GM21360 (cell line): ENCODE measurements around the gene GRIK3.
"Not testable (repeated sequence)": the region's sequence is repeated elsewhere in the genome, so short reads cannot be mapped to it uniquely, and the experiment has no call there.

ENCODE experiments used
- ATAC-seq: cut with Tn5 transposase; IDR thresholded peaks from one replicate; pipeline ENCODE4 v1.9.1; 2021; ENCODE audit warnings: mild to moderate bottlenecking, moderate library complexity; ENCODE audit not compliant: unreplicated experiment

The GRIK3 gene

DNA sequence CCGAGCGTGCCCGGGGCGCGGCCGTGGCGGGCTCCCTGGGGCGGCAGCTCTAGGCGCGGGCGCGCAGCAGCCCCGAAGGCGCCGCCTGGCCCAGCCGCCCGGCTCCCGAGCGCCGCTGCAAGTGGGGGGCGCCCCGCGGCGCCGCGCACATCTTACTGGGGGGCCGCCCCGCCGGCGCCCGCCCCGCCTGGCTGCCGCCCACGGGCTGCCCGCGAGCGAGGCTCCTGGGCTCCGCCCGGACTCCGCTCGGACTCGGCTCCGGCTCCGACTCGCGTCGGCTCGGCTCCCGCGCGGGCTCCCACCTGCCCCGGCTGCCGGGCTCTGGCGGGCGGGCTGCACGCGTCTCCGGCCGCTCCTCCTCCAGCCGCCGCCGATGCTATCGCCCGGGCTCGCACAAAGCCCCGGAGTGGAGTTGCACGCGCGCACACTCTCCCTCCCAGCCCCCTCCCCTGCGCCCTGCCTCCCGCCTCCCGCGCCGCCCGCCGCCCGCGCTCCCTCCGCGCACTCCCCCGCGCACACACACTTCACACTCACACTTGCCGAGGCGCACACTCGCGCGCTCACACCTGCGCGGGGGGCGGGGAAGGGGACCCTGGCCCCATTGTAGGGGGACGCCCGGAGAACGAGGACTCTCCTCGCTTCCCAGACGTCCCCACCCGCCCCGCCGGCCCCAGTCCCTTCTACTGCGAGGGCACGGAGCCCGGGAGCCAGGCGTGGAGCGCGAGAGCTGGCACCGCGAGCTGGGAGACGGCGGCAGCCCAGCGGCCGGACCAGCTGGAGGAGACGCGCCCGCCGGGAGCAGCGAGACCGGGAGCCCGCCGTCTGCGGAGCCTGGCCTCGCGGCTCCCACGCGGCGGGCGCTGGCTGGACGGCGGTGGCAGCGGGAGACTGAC, at the start of gene GRIK3:
TSS of gene GRIK3 (minus strand) at position 395 of the 893 bp plus-strand sequence. CDS start 407 bp downstream, outside the sequence.
- ATAC-seq = no peak

DNA sequence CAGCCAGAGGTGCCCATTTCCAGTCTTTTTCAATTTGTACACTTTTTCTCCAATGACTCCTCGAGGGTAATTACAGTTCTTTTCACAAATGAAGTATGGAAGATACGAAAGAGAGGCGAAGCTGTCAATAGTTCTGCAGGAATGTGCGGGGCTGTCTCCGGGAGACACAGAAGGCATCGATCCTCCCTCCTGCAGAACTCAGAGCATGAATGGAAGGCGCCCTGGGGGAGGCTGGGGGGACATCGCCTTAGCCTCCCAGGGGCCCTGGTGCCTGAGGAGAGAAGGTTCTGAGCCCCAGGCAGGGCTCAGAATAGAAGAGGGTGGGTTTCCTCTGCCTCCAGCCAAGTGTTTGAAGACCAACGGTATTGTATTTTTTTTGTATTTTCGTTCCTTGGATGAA, 49.7 kb upstream of the GRIK3 start:
- ATAC-seq = no peak

DNA sequence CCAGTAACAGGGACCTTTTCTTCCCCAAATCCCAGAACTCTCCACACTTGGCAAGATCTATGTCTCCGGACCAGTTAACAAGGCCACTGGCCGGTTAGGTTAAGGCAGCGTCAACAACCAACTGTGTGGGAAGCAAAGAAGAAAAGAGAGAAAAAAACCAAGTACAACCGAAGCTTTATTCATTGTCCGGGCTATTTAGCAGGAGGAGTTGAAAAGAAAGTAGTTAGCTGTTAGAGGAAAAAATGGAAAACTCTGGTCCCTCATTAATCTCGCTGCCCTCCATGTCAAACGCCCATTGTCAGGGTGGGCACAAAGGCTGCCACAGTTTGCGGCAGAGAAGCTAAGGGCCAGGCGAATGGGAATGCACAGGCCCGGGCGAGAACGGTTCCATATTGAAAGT, 49.3 kb upstream of the GRIK3 start:
- no peak for ATAC-seq

DNA sequence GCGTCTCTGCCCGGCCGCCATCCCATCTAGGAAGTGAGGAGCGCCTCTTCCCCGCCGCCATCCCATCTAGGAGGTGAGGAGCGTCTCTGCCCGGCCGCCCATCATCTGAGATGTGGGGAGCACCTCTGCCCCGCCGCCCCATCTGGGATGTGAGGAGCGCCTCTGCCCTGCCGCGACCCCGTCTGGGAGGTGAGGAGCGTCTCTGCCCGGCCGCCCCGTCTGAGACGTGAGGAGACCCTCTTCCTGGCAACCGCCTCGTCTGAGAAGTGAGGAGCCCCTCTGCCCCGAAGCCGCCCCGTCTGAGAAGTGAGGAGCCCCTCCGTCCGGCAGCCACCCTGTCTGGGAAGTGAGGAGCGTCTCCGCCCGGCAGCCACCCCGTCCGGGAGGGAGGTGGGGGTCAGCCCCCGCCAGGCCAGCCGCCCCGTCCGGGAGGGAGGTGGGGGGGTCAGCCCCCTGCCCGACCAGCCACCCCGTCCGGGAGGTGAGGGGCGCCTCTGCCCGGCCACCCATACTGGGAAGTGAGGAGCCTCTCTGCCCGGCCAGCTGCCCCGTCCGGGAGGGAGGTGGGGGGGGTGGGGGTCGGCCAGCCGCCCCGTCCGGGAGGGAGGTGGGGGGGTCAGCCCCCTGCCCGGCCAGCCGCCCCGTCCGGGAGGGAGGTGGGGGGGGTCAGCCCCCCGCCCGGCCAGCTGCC, 46.1 kb upstream of the GRIK3 start:
- ATAC-seq = not testable (repeated sequence)

DNA sequence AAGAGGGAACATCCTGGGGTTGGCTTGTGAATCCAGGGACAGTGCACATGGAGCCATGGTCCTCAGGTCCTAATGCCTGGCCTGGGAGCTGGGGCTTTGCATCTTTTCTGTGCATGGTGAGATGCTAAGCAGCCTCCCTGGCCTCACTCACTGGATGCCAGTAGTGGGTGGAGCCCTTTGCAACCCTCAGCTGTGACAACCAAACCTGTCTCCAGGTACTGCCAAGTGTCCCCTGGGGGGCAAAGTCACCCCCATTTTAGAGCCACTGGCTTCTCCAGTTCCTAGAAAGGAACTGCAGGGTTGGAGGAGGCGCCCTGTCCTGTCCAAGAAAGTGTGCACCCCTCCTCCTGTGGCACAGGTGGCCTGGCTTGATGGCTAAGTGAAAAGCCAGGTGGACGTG, 44.6 kb upstream of the GRIK3 start:
- ATAC-seq = no peak

DNA sequence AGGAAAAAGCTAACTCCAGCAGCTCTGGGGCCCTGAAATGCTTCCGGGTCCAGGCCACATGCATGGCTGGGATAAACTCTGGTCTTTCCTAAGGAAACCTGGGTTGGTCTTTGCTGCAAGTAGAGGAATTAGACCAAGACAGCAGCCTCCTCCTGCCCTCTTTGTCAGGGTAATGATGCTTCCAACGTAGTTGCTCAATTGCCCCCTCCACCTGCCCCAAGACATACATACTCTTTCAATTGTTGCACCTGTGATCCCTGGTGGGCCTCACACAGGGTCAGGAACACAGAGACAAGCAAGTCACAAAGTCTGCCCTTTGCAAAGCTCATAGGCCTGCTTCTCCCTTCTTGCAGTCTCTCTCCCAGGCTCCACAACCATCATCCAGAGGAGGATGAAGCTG, 41.9 kb upstream of the GRIK3 start:
- ATAC-seq = no peak

DNA sequence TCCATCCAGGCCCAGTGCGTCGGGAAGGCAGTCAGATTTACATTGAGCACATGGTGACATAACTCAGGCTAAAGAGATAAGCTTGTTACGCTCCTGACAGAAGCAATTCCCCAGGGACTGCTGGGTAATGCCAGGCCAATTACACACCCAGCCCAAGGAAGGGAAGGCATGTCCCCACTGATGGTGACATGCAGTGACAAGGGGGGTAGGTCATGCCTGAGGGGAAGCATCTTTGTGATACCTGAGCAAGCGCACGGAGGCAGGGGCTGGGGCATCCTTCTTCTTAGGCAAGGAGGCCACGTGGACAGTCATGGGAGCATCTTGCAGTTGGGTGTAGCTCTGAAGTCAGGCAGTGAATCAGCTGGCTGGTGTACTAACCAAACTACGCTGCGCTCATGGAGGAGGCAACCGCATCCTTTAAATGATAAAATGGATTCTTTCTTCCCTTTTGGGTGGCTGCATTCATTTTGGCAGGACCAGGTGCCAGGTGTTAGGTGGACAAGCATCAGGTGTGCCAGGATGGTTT, 39.6 kb upstream of the GRIK3 start:
- no peak for ATAC-seq

DNA sequence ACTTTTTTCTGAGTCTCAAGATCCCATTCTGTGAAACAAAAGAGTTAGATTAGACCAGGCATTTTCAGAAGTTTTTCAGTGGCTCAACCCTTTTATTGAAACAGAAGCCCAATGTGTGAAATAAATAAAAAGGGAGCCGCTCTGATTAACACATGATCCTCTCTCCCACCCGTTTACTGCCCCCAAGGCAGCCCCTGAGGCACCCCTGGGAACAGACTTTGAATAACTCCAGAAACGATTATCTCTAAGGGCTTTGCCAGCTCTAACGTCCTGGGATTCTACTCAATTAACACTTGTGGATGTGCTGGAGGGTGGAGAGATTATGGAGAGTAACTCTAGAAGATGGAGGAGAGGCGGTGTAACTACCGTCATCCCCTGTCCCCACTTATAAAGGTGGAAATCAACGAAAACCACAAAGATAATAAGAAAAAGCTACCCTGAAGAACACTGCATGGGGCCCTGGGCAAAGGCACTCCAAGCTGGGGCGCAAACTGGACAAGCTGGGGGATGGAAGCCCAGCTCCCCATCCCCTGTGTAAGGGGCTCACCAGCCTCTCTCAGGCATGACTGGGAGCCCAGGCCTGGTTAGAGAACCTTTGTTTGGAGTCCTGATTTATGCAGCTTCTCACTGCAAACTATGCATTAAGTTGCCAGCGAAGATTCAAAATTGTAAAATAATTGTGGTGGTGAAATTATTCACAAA, 39.0 kb upstream of the GRIK3 start:
- no peak for ATAC-seq

DNA sequence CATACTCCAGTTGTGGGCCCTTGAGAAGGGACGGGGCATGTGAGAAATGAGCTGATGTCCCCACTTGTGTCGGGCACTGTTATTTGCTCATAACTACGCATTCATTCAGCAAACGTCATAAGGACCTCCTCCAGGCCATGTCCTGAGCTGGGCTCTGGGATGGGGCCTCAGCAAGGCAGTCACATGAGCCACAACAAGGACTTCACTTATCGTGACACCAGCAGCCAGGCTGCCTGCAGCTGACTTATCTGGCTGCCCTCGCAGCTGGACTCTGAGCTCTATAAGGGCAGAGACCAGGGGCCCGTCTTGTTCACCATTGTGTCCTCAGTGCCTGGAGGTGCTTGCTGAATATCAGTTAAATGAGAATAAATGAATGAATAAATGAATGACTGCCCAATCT, 37.5 kb upstream of the GRIK3 start:
- no peak for ATAC-seq

DNA sequence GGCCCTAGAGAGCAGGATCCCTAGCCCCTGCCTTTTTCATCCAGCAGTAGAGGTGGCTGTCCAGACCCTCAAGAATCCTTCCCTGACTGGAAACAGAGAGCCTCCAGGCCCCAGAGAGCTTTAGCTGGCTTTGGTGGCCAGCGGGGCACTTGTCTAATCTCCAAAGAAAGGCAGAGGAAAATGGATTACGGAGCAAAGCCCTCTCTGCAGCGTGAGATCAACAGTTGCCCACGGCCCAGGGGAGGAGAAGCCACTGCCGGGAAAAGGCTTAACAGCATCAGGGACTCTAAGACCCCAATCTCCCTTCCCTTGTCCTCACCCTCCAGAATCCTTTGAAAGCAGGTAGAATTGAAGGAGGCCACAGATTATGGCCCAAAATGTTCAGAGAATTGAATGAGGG, 35.8 kb upstream of the GRIK3 start:
- ATAC-seq = no peak

DNA sequence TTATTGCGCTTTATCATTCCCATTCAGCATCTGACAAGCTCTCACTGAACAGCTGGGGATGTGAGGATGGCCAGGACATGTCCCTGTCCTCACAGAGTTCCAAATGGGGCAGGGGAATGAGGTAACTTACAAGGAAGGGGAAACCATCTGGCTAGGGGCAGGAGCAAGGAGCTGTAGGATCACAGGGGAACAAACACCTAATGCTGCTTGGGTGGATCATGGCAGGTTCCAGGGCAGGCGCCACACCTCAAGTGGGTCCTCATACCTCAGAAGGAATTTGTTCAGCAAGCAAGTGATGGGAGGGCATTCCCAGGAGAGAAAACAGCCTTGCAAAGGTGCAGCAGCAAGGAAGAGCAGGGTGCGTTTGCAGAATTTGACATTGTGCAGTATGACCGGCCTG, 35.1 kb upstream of the GRIK3 start:
- ATAC-seq = no peak

DNA sequence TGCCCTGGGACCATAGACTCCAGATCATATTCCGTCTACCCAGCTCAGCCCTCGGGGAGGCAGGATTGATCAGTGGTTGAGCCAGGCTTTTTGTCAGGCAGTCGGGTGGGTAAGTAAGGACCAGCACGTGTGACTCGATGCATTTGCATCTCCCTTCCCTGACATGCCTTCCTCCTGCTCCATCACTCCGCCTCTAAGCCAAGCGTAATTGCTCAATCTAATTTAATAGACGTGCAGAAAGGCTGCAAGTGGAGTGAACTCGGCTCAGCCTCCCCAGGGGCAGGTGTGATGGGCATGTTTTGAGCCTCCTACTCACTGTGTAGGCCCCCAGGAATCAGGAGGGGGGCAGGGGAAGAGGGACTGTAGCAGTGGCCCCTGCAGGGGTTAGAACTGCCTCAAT, 34.6 kb upstream of the GRIK3 start:
- no peak for ATAC-seq

DNA sequence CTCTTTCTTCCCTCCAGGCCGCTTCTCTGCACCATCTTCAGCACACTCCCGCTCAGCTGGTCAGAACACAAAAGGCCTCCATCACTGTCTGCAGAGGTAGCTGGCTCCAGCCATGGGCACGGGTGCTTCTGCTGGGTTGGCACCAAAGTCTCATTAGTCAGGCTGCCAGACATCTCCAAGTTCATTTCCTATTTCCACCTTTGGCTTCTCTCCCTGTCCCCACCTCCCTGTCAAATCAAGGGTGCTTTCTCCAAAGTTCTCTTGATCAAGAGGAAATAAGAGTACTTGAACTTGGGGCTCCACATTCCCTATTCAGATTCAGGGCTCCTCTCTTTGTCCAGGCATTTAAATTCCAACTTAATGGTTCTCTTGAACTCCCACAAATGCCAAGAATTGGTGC, 33.9 kb upstream of the GRIK3 start:
- no peak for ATAC-seq

DNA sequence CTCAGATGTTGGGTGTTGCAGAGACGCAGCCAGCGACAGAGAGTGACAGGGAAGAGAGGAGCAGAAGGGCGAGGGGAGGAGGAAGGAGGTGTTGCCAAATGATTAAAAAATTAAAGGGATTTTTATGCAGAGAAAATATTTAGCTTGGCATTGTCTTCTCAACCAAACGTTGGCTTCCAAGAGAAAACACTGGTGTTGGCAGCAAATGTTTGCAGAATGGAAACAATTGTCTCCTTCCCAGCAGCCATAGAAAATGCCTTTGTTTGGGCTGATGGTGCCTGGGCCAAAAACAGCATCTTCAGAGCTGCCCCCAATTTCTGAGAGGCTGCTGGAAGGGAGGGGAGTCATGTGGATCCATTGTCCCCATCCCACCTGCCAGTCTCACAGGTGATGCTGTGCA, 29.7 kb upstream of the GRIK3 start:
- no peak for ATAC-seq

DNA sequence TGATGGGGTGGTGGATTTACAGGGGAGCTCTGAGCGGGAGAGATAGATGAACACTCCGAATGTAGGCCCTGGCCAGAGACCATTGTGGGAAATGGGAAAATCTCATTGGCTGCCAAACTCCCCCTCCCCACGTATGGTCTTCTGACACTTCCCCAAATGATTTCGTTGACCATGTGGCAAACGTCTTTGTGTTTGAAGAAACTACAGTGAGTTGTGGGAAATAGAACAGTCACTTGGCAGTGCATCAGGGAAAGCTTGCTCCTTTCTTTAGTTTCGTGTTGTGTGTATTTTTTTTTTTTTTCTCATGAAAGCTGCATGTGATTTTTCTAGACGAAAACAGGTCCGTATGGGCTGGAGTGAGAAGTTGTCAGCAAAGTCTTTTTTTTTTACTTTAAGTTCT, 25.0 kb upstream of the GRIK3 start:
- ATAC-seq = no peak

DNA sequence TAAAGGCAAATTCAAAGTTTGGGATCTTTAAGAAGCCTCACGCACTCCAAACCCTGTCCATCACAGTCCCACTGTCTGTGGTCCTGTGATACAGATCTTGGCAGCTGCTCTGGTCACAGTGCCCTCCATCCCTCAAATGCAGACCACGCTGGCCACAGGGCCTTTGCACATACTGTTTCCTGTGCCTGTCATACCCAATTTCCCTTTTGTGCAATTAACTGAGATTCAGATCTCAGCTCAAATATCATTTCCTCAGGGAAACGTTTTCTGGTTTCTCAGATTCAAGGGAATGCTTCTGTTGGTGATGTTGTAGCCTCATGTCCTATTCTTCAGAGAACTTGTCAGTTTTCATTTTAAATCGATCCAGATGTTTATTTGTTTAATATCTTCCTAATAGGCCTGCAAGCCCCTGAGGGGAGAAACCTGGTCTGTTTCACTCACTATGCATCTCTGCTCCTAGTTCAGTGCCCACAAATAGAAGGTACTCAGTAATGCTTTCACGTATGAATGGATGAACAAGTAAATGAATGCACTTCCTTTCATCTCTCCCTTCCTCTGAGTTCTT, 24.2 kb upstream of the GRIK3 start:
- ATAC-seq = no peak

DNA sequence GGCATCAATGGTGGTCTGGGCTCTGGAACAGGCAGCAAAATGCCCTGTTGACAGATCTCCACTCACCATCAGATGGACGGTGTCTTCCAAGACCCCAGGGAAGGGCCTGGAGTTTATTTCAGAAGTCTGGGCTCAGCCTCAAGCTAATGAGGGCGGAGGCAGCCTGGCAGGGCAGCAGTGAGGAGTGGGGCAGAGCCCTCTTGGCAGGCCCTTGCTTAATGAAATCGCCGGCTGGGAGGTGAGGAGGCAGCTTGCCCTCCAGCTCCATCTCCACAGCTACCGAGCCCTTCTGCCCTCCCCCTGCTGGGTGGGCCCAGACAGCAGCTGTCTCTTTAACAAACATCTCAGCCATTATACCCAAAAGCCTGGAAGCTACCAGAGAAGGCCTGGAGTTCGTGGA, 22.0 kb upstream of the GRIK3 start:
- ATAC-seq = no peak

DNA sequence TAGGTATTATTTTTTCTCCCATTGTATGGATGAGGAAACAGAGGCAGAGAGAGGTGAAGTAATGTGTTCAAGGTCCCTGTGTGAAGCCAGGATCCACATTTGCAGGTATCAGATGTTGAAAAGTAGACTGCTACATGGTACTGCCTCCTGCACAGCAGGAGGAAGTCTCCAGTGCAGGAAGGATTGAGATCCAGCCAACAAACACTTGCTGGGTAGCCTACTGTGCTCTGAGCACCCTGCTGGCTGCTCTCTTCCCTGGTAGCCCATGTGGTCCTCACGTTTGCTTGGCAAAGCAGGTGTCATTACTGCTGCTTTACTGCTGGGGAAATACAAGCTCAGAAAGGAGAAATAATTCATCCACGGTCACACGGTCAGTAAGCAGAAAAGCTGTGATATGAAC, 21.3 kb upstream of the GRIK3 start:
- ATAC-seq = no peak

DNA sequence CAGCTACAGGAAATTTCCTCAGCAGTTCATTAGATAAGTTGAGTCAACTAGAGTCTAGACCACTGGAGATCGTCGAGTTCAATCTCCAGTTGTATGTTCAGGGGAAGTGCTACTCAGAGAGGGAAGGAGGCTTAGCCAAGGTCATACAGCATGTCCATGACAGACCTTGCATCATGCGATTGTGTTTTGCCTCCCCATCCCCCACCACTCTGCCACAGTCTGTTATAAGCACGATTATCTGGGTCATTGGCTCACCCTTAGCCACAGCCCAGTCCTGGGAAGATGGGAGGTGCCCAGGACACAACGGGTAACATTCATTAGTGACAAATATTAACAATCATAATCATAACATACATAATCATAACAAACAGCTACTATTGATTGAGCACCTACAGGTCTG, 18.9 kb upstream of the GRIK3 start:
- ATAC-seq = no peak

DNA sequence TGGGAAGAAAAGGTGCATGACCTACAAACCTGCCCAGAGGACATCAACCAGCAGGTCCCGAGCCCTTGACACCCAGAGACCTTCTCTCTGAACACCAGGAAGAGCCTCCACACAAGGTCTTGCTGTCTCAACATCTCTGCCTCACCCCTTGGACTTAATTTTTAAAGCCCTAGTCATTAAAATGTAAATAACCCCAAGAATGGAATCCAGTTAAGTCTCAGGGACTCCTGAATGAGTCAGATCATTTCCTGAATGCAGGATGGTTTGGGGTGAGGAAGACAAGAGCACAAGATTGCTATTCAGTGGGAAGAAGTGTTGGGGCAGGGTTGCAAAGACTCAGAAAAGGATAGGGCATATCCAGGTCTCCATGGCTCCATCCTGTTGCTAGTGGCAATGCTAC, 17.8 kb upstream of the GRIK3 start:
- ATAC-seq = no peak

DNA sequence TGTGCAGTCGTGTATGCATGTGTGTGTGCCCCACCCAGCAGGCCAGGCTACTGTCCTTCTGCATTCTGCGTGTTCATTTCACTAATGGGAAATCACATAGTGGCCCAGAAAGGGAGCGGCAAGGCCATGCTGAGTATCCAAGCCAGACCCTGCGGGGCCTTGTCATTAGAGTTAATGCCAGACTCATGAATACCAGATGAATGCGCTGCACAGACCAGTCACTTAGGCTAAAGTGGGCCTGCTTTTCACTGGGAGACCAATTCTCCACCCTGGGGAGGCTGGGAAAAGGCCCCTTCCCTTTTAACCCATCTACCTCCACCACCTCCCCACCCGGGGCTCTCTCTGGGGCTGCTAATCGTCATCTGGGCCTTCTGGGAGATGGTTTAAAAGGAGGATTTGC, 17.0 kb upstream of the GRIK3 start:
- ATAC-seq = no peak
